Thyroid gland (tissue), 4 donors: ENCODE results near the gene UHRF1.

Experiments
- CTCF ChIP-seq, 6 experiments: fragments of 200-600 bp in 3 of 6; fragments of 450-650 bp in 3 of 6; sonication (generic) in 3 of 6; IDR thresholded peaks; one replicate each; pipeline ENCODE4 v1.5.1; 2016 to 2019; ENCODE audit warnings: antibody characterized with exemption in 6 of 6, mild to moderate bottlenecking in 2 of 6, inconsistent platforms in 1 of 6, moderate library complexity in 1 of 6
- POLR2A ChIP-seq, 2 donors: fragments of 450-650 bp; IDR thresholded peaks; one replicate each; pipeline ENCODE4 v1.6.1; 2017; ENCODE audit warnings: antibody characterized with exemption in 2 of 2, mild to moderate bottlenecking in 2 of 2, moderate library complexity in 1 of 2

DNA sequence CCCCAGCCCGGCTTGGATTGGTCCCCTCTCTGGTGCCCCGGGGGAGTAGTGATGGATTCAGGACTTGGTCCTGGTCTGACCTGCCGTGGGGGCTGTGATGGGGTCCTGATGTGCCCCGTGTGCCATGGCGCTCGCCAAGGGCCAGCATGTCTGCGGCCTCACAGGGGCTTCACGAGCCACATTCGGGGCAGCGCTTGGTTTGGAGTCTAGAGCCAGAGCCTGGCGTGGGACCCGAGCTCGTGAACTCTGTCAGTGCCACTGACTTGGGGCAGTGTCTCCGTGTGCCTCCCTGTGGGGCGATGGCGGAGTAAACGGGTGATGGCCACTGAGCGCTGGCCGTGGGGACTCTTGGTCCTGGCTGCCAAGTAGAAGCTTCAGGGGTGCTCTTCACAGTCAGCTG is 76.8 kb downstream of the UHRF1 start:
- TF ChIP-seq CTCF (IDR thresholded peaks at IDR 0.05) (no peak), POLR2A (IDR thresholded peaks at IDR 0.05) (no peak)
